Activated gamma-delta T cell treated with anti-CD3 and anti-CD28 coated beads, Interleukin-2, amount 50 U/mL, for 16 hours (primary cell): ENCODE data around the gene HPCAL4.

ENCODE experiments used
- DNase-seq: peaks from one replicate; pipeline ENCODE4 v3.0.0-alpha.2; 2020; ENCODE audit warnings: low read depth

Gene HPCAL4

GRCh38 chr1:39649636-39650185, 41.5 kb downstream of the HPCAL4 start:
- DNase-seq, result no peak

GRCh38 chr1:39648496-39648895, 42.7 kb downstream of the HPCAL4 start:
- no peak for DNase-seq

- DNase-seq, result no peak
Observed at GRCh38 chr1:39647247-39647646, 44.0 kb downstream of the HPCAL4 start.

- DNase-seq, result no peak
Observed at GRCh38 chr1:39646232-39647081, 44.8 kb downstream of the HPCAL4 start.

GRCh38 chr1:39645411-39646043, 45.7 kb downstream of the HPCAL4 start:
- no peak for DNase-seq

- no peak for DNase-seq
Observed at GRCh38 chr1:39643705-39644104, 47.5 kb downstream of the HPCAL4 start.

GRCh38 chr1:39642796-39643195, 48.4 kb downstream of the HPCAL4 start:
- no peak for DNase-seq

- DNase-seq, result no peak
Observed at GRCh38 chr1:39640861-39641260, 50.4 kb downstream of the HPCAL4 start.

- peak; percentile 19 for DNase-seq
Observed at GRCh38 chr1:39639305-39640130, 51.7 kb downstream of the HPCAL4 start, which contains the start of gene HEYL. HEYL (minus strand) TSS chr1:39639643; CDS start chr1:39639625, 18 bp downstream.

- no peak for DNase-seq
Observed at GRCh38 chr1:39638965-39639304, 52.3 kb downstream of the HPCAL4 start.

- DNase-seq, result no peak
Observed at GRCh38 chr1:39637361-39637760, 53.9 kb downstream of the HPCAL4 start.

GRCh38 chr1:39635871-39636210, 55.4 kb downstream of the HPCAL4 start:
- DNase-seq, result no peak

GRCh38 chr1:39635205-39635870, 55.9 kb downstream of the HPCAL4 start:
- DNase-seq, result no peak

- no peak for DNase-seq
Observed at GRCh38 chr1:39633422-39633821, 57.8 kb downstream of the HPCAL4 start.

GRCh38 chr1:39632682-39633417, 58.4 kb downstream of the HPCAL4 start:
- no peak for DNase-seq

GRCh38 chr1:39632323-39632681, 58.9 kb downstream of the HPCAL4 start:
- DNase-seq, result no peak

GRCh38 chr1:39631361-39632322, 59.6 kb downstream of the HPCAL4 start:
- DNase-seq, result no peak

- DNase-seq, result no peak
Observed at GRCh38 chr1:39628807-39629350, 62.4 kb downstream of the HPCAL4 start.
